ENCODE results near the gene GHRHR.
A peak's percentile ranks its signal among the peaks of the same experiment; 100 is the strongest.

The GHRHR gene

DNA sequence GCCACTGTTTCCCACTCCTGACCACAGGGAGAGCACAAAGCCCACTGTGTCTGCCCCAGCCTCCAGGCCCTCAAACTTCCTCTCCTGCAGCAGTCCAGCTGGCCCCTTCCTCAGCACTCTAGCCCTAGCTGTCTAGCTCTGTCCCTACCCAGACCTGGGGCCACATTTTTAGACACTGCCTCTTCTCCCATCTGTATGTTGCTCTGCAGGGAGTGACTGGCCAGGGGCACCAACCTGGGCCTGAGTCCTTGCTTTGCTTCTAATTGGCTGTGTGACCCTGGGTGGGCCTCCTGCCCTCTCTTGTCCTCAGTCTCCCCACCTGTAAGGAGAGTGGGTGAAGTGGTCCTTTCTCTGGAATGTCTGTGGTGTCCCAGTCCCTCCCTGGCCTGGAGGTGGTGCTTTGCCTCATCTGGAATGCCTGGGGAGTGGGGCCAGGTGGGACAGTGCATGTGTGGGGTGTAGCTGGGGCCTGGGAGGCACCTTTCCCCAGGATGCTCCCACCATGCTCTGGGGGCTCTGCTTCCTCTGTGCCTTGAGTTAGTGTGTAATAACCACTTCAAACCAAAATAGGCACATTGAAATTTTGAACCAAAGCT is 27.0 kb upstream of the GHRHR start:
- TF ChIP-seq, protein P1, sequence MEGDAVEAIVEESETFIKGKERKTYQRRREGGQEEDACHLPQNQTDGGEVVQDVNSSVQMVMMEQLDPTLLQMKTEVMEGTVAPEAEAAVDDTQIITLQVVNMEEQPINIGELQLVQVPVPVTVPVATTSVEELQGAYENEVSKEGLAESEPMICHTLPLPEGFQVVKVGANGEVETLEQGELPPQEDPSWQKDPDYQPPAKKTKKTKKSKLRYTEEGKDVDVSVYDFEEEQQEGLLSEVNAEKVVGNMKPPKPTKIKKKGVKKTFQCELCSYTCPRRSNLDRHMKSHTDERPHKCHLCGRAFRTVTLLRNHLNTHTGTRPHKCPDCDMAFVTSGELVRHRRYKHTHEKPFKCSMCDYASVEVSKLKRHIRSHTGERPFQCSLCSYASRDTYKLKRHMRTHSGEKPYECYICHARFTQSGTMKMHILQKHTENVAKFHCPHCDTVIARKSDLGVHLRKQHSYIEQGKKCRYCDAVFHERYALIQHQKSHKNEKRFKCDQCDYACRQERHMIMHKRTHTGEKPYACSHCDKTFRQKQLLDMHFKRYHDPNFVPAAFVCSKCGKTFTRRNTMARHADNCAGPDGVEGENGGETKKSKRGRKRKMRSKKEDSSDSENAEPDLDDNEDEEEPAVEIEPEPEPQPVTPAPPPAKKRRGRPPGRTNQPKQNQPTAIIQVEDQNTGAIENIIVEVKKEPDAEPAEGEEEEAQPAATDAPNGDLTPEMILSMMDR (IDR thresholded peaks at IDR 0.05): no peak

DNA sequence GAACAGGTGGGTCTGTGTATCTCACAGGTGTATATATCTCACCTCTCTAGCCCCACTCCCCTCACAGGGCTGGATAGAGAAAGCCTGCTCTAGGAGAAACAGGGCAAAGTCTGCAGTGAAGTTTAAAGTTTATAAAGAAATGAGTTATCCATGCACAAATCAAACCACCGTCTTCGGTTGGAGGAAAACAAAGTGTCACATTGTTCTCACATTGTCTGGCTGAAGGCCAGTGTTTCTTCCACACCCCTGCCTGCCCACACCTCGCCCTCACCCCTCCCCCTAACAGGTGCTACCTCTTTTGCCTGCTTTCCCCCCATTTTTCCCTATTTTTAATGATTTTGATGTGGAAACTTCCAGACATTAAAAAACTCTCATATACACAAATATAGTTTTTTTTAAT is 26.3 kb upstream of the GHRHR start:
- Histone ChIP-seq H3K4me1 (peaks cover 0 to 8% (median 3%) of the 10 kb centered on the region in 4 donors), H3K27ac (no peak overlapping the region), H3K9me3 (no peaks in the 10 kb centered on the region), H3K36me3 (no peaks in the 10 kb centered on the region), H3K27me3 (no peaks in the 10 kb centered on the region), H3K4me3 (no peak overlapping the region)
- intact Hi-C loops (cut with DNase I; ENCODE audit: low total_unique reads): no loop called here
- TF ChIP-seq, protein P1 (IDR thresholded peaks at IDR 0.05): no peak
- no peak for DNase-seq

More for the DNA sequence above, 27.0 kb upstream of the GHRHR start:
- intact Hi-C loops (cut with DNase I; ENCODE audit: low total_unique reads): no loop called here
- peaks cover 0 to 8% (median 3%) of the 10 kb centered on the region in 4 donors for H3K4me1 ChIP-seq
- no peaks in the 10 kb centered on the region for H3K27me3 ChIP-seq
- no peak for DNase-seq
- H3K27ac ChIP-seq: no peak overlapping the region
- no peaks in the 10 kb centered on the region for H3K9me3 ChIP-seq
- H3K36me3 ChIP-seq: no peaks in the 10 kb centered on the region
- no peak overlapping the region for H3K4me3 ChIP-seq

DNA sequence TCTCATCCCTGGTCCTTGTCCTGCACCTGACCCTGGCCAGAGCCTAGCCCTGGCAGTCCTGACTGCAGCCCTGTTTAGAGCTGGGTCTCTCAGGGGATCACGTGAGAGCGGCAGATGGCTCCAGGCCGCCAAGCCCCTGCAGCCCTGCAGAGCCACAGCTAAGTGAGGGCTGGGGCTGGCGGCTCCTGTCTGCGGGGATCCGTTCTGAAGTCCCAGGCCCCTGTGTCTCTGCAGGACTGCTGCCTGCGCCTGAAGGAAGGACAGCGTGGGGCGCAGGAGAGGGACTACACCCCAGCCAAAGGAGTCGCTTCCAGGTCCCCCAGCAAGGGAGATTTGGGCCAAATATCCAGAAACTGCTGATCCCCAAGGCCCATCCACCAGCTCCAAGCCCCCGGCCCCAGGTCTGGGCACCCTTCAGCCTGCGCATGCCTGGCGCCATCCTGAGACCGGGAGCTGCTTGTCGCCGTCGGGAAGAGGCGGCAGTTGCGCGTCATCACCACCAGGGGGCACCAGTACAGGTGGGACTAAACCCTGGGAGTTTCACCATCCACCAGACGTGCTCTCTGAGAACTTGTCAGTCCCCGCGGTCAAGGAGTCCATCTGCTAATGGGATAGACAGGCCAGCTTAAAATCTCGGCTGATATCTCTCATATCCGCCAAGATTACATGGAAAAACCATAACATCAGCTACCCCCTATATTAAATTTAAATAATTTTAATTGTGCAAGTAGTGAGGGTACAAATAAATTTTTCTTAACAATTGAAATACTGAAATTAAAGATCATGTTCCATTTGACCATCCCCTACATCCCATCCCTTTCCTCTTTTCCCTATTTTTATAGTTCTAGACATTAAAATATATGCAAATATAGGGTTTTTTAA is 25.1 kb upstream of the GHRHR start:
- H3K27ac ChIP-seq: no peak overlapping the region
- H3K4me3 ChIP-seq: peak overlapping the region in 1 of 2 donors; percentile 20
- no peaks in the 10 kb centered on the region for H3K27me3 ChIP-seq
- peaks cover 0 to 8% (median 3%) of the 10 kb centered on the region in 4 donors for H3K4me1 ChIP-seq
- peak; percentile 73 to 88 for DNase-seq
- no peaks in the 10 kb centered on the region for H3K36me3 ChIP-seq
- intact Hi-C loops (cut with DNase I; ENCODE audit: low total_unique reads): no loop called here
- no peaks in the 10 kb centered on the region for H3K9me3 ChIP-seq
- TF ChIP-seq, protein P1 (IDR thresholded peaks at IDR 0.05): peak; percentile 88 to 98

DNA sequence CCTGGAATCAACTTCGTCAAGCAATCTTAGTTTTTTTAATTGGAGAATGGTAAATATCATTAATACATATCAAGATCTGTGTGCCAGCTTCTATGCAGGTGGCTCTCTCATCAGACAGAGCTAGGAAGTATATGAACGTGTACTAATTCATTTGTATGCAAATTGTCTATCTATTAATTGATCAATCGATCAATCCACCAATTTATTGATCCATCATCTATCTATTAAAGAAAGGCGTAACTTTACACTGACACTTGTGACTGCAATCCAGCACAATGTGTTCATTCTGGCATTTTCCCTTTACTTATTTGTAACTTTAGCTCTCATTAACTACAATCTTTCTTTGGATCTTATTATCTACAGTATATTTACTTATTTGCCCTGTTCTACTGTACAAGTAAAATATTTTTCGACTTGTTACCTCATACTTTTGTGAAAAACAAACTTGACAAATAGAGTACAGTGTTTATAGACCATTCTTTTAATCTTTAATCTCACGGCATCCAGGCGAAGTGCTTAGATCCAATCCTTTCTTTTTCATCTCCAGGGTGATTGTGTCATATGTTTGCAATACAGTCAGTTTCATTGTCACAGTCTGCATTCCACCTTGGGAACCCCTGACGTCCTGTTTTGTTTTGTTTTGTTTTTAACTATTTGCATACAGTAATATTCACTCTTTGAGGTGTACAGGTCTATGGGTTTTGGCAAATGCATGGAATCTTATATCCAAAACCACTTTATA is 22.0 kb upstream of the GHRHR start:
- no peak overlapping the region for H3K27ac ChIP-seq
- H3K4me3 ChIP-seq: no peak overlapping the region
- H3K27me3 ChIP-seq: peaks cover 0 to 3% of the 10 kb centered on the region in 2 donors
- TF ChIP-seq, protein P1 (IDR thresholded peaks at IDR 0.05): no peak
- peaks cover 0 to 8% (median 3%) of the 10 kb centered on the region in 4 donors for H3K4me1 ChIP-seq
- H3K9me3 ChIP-seq: peaks cover 0 to 7% (median 0%) of the 10 kb centered on the region in 3 donors
- DNase-seq: no peak
- H3K36me3 ChIP-seq: no peaks in the 10 kb centered on the region
- intact Hi-C loops (cut with DNase I; ENCODE audit: low total_unique reads): no loop called here

DNA sequence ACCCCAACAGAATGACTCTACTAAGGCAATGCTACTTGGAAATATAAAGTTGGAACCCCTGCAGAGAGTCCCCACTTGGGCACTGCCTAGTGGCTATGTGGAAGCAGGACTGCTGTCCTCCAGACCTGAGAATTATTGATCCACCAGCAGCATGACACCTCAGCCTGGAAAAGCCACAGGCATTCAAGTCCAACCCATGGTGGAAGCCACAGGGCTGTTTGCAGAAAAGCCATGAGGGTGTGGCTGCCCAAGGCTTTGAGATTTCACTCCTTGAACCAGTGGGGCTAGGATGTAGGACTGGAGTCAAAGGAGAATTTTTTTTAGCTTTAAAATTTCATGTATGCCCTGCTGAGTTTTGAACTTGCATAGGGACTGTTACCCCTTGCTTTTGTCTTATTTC is 13.6 kb upstream of the GHRHR start:
- Histone ChIP-seq H3K4me1 (no peaks in the 10 kb centered on the region), H3K27ac (no peak overlapping the region), H3K27me3 (no peaks in the 10 kb centered on the region), H3K9me3 (peaks cover 0 to 2% (median 0%) of the 10 kb centered on the region in 3 donors), H3K36me3 (no peaks in the 10 kb centered on the region), H3K4me3 (no peak overlapping the region)
- intact Hi-C loops (cut with DNase I; ENCODE audit: low total_unique reads): no loop called here
- TF ChIP-seq, protein P1 (IDR thresholded peaks at IDR 0.05): no peak
- DNase-seq: no peak
